HepG2 (cell line): ENCODE measurements around the gene PML.

Experiments used
- HCFC1 ChIP-seq: fragments of 150-350 bp; IDR thresholded peaks from 2 replicates; pipeline ENCODE4 v1.6.1; 2014; ENCODE audit warnings: low read depth, low read length
- NFYB ChIP-seq: sonication (generic); formaldehyde crosslinking; IDR thresholded peaks from 2 replicates; pipeline ENCODE4 v1.4.0; 2020; ENCODE audit warnings: missing genetic modification reagents
- POLR2AphosphoS5 ChIP-seq: IDR thresholded peaks from 2 replicates; pipeline ENCODE4 v1.6.1; 2012; ENCODE audit warnings: low read depth, low read length
- REST ChIP-seq, 2 experiments: IDR thresholded peaks; 2 replicates each; pipeline ENCODE4 v1.6.1; 2011 to 2012; ENCODE audit warnings: low read length in 2 of 2, borderline replicate concordance in 1 of 2, low read depth in 1 of 2, mild to moderate bottlenecking in 1 of 2, moderate library complexity in 1 of 2
- ZNF101 ChIP-seq: sonication (generic); formaldehyde crosslinking; IDR thresholded peaks from 2 replicates; pipeline ENCODE4 v1.4.0; 2020; ENCODE audit warnings: mild to moderate bottlenecking, low read depth, missing genetic modification reagents, borderline replicate concordance

DNA sequence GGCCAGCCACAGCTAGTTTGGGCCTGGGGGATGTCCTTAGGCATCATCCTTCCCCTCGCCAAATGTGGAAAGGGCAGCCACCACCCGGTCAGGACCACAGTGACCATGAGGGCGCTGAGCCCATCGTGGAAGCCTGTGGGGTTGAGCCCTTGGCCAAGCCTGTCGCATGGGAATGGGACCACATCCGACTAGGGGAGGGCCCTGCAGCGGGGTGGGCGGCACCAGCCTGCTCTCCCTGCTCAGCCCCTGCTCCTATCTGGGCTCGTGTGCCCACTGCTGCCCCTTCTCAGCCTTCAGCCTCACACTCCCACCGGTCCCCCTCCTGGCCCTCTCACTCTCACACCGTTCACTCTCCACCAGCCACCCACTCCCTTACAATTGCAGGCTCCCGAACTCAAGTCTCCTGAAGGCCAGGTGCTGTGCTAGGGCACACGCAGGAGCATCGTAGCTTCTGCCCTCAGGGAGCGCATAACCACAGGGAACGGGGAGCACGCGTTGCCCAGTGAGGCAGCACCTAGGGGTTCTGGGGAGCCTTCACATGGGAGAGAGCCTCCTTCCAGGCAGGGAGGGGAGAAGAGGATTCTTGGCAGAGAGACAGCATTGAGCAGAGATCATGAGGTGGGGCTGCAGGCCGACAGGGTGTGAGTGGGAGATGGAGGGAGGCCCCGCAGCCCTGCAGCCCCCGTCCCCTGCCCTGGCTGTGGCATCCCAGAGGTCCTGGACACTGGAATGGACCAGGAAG is 42.2 kb upstream of the PML start:
- TF ChIP-seq HCFC1 (no peak), NFYB (no peak), POLR2AphosphoS5 (no peak), ZNF101 (CRISPR knock-in tag) (no peak), REST (IDR thresholded peaks at IDR 0.05; ENCODE audit: borderline replicate concordance in 1 of 2, low read depth in 1 of 2, low read length in 2 of 2) (no peak)
